MM.1S (cell line): ENCODE data around the gene SURF2.

ENCODE experiments used
- DNase-seq: peaks from one replicate; pipeline ENCODE4 v3.0.0-alpha.2; 2015
- H2AFZ ChIP-seq: fragments of 300-600 bp; sonication (generic); 2 replicates; pipeline ENCODE4 v1.6.0; 2016; ENCODE audit warnings: antibody characterized with exemption, low read length
- H3F3A ChIP-seq: fragments of 300-600 bp; sonication (generic); 2 replicates; pipeline ENCODE4 v1.6.1; 2016; ENCODE audit warnings: mild to moderate bottlenecking, antibody characterized with exemption, low read length, moderate library complexity, mixed read lengths; ENCODE audit not compliant: insufficient read depth
- H3K27ac ChIP-seq: fragments of 300-600 bp; sonication (generic); 2 replicates; pipeline ENCODE4 v1.5.1; 2016; ENCODE audit warnings: mild to moderate bottlenecking, low read length
- H3K27me3 ChIP-seq: fragments of 300-600 bp; sonication (generic); replicated peaks from 2 replicates; pipeline ENCODE4 v1.6.0; 2016; ENCODE audit warnings: low read length; ENCODE audit not compliant: insufficient read depth
- H3K36me3 ChIP-seq: fragments of 300-600 bp; sonication (generic); replicated peaks from 2 replicates; pipeline ENCODE4 v1.6.1; 2016; ENCODE audit warnings: mild to moderate bottlenecking, low read length, mixed read lengths; ENCODE audit not compliant: insufficient read depth
- H3K4me1 ChIP-seq: fragments of 300-600 bp; sonication (generic); 2 replicates; pipeline ENCODE4 v1.6.1; 2016; ENCODE audit warnings: low read length, mixed read lengths
- H3K4me2 ChIP-seq: fragments of 300-600 bp; sonication (generic); 2 replicates; pipeline ENCODE4 v1.6.0; 2016; ENCODE audit warnings: low read depth, low read length
- H3K4me3 ChIP-seq: fragments of 300-600 bp; sonication (generic); 2 replicates; pipeline ENCODE4 v1.5.1; 2016; ENCODE audit warnings: low read length, mixed read lengths
- H3K79me2 ChIP-seq: fragments of 300-600 bp; sonication (generic); 2 replicates; pipeline ENCODE4 v1.6.1; 2016; ENCODE audit warnings: mixed run types, low read length, mixed read lengths
- H3K9ac ChIP-seq: fragments of 300-600 bp; sonication (generic); 2 replicates; pipeline ENCODE4 v1.6.1; 2016; ENCODE audit warnings: low read length, mixed read lengths
- H3K9me2 ChIP-seq: fragments of 300-600 bp; sonication (generic); replicated peaks from 2 replicates; pipeline ENCODE4 v1.6.1; 2016; ENCODE audit warnings: mild to moderate bottlenecking, low read length, mixed read lengths; ENCODE audit not compliant: insufficient read depth
- H3K9me3 ChIP-seq: fragments of 300-600 bp; sonication (generic); replicated peaks from 2 replicates; pipeline ENCODE4 v1.6.1; 2016; ENCODE audit warnings: mild to moderate bottlenecking, low read length, mixed read lengths; ENCODE audit not compliant: insufficient read depth
- H4K20me1 ChIP-seq: fragments of 300-600 bp; sonication (generic); 2 replicates; pipeline ENCODE4 v1.6.1; 2016; ENCODE audit warnings: mild to moderate bottlenecking, low read length, moderate library complexity, mixed read lengths; ENCODE audit not compliant: insufficient read depth
- EZH2 ChIP-seq: fragments of 300-600 bp; sonication (generic); optimal IDR thresholded peaks from 2 replicates; pipeline ENCODE3; 2017; ENCODE audit warnings: low read depth, mild to moderate bottlenecking, antibody characterized with exemption, low read length, mixed read lengths
- EZH2phosphoT487 ChIP-seq: fragments of 300-600 bp; sonication (generic); IDR thresholded peaks from 2 replicates; pipeline ENCODE4 v1.6.1; 2018; ENCODE audit warnings: antibody characterized with exemption, low read length
- TF ChIP-seq, protein P1 (sequence below): fragments of 300-600 bp; sonication (generic); IDR thresholded peaks from 2 replicates; pipeline ENCODE4 v1.5.1; 2016; ENCODE audit warnings: antibody characterized with exemption, low read length, mixed read lengths

The SURF2 gene

DNA sequence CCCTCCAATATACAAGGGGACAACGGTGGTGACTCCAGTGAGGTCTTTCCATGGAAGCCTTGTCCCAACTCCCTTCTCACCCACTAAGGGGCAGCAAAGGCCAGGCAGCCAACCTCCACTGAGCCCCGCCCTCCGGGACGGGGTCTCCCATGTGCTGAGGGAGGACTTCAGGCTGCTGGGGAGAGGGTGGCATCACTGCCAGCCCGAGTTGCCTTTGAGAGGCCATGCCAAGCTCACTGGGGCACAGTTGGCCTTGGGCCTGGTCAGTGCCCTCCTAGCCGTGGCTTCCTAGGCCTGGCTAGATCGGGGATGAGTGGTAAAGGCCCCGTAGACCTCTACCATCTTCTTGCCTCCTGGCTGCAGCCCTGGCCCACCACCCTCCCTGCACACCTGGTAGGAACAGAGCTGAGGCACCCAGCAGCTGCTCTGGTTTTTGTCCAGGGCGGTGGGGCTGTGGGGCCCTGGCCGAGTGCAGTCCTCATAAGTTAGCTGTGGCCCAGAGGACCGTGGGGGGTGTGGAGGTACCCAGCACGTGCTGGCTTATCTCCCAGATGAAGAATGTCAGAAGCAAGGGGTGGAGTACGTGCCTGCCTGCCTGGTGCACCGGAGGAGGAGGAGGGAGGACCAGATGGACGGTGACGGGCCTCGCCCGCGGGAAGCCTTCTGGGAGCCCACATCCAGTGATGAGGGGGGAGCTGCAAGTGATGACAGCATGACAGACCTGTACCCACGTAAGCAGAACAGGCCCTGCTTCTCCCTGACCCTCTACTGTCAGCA lies 3.2 kb downstream of the SURF2 start:
- no peaks in the 10 kb centered on the region for H3K9me3 ChIP-seq
- peaks cover 8% of the 10 kb centered on the region; the same call in 1 of the 2 replicates for H3K4me1 ChIP-seq

DNA sequence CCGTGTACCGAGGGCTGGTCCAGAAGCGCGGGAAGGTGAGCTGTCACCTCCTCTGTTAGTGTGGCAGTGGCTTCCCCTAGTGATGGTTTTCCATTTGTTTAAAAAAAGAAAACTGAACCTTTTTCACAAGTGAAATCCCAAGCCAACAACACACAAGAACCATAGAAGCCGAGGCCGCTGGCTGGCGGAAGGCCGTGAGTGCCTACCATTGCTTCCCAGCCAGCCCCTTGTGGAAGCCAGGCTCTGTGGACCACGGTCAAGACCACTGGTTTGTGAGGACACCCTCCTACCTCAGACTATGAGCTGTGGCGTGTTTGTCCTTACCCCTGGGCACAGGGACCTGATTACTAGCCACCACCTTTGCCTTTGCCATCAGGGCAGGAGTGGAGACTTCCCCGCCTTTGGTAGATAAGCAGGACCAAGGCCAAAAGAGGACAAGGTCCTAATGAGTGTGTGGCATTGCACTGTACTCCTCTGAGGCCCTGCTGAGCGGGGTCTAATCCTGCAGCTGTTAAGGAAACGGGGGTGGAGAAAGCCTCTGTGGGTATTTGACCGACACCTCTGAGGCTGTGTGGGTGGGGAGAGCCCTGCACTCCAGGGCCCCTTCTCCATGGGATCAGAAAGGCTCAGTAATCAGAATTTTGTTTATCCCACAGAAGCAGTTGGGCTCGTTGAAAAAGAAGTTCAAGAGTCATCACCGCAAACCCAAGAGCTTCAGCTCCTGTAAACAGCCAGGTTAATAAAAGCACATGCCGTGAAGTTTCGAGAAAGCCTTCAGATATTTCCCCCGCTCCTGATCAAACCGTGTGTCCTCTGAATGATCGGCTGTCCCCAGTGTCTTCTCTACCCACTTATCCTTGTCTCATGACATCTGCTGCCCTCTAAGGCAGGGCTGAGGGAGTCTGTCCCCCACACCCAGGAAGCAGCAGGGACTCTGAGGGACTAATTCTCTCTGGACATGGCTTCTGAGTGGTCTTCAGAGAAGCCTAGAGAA lies 4.3 kb downstream of the SURF2 start:
- H3F3A ChIP-seq = peaks cover 3% of the 10 kb centered on the region; the same call in 1 of the 2 replicates
- H4K20me1 ChIP-seq = 0 out of 2 replicates have a peak, but pooled peaks cover 8% of the 10 kb centered on the region
- H3K9me2 ChIP-seq = no peaks in the 10 kb centered on the region
- no peak overlapping the region for H3K4me3 ChIP-seq
- no peak overlapping the region for H3K4me2 ChIP-seq
- DNase-seq = no peak
- no peaks in the 10 kb centered on the region for H3K9me3 ChIP-seq
- no peaks in the 10 kb centered on the region for H3K27me3 ChIP-seq
- H2AFZ ChIP-seq = no peak overlapping the region
- TF ChIP-seq, protein P1, sequence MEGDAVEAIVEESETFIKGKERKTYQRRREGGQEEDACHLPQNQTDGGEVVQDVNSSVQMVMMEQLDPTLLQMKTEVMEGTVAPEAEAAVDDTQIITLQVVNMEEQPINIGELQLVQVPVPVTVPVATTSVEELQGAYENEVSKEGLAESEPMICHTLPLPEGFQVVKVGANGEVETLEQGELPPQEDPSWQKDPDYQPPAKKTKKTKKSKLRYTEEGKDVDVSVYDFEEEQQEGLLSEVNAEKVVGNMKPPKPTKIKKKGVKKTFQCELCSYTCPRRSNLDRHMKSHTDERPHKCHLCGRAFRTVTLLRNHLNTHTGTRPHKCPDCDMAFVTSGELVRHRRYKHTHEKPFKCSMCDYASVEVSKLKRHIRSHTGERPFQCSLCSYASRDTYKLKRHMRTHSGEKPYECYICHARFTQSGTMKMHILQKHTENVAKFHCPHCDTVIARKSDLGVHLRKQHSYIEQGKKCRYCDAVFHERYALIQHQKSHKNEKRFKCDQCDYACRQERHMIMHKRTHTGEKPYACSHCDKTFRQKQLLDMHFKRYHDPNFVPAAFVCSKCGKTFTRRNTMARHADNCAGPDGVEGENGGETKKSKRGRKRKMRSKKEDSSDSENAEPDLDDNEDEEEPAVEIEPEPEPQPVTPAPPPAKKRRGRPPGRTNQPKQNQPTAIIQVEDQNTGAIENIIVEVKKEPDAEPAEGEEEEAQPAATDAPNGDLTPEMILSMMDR = no peak
- no peak for TF ChIP-seq EZH2phosphoT487
- TF ChIP-seq EZH2 = no peak
- H3K79me2 ChIP-seq = peaks cover 52% of the 10 kb centered on the region
- peaks cover 11% of the 10 kb centered on the region; the same call in 1 of the 2 replicates for H3K36me3 ChIP-seq
- peaks cover 8% of the 10 kb centered on the region; the same call in 1 of the 2 replicates for H3K4me1 ChIP-seq
- no peak overlapping the region for H3K27ac ChIP-seq
- H3K9ac ChIP-seq = no peak overlapping the region

More for the DNA sequence above, 3.2 kb downstream of the SURF2 start:
- Histone ChIP-seq H3K27ac (no peak overlapping the region), H3K79me2 (peaks cover 54% of the 10 kb centered on the region), H3F3A (peaks cover 7% of the 10 kb centered on the region; the same call in 1 of the 2 replicates), H3K9ac (no peak overlapping the region), H3K9me2 (no peaks in the 10 kb centered on the region), H3K27me3 (no peaks in the 10 kb centered on the region), H2AFZ (no peak overlapping the region), H3K4me3 (no peak overlapping the region), H3K4me2 (no peak overlapping the region), H4K20me1 (0 out of 2 replicates have a peak, but pooled peaks cover 8% of the 10 kb centered on the region), H3K36me3 (0 out of 2 replicates have a peak, but pooled peaks cover 5% of the 10 kb centered on the region)
- DNase-seq = no peak
- TF ChIP-seq EZH2phosphoT487 (no peak), EZH2 (no peak)
- TF ChIP-seq, protein P1 = no peak

DNA sequence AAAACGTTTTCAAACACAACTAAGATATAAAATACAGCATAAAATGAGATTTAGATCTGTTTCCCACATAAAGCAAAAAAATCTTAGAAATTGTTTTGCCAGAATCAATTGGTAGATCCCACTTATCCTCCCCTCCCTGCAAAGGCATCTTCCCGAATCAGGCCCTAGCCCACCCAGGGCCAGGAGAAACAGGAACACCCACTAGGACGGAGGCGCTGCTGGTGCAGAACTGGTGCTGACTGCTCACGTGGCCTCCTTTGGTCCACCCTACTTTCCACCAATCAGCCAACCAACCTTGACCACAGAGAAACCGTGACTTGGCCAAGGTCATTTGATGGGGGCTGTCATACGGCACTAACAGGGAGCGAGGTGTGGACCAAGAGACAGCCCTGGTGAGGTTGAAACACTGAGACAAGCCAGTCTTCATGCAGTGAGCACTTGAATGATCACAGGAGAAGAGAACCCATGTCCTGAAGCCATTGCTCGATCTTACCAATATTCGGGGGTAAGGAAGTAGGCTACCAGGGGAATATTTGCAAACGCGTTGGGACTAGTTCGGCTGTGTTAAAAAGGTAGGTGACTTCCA lies 5.2 kb downstream of the SURF2 start:
- Histone ChIP-seq H3K4me2 (no peak overlapping the region), H3K4me1 (peaks cover 8% of the 10 kb centered on the region; the same call in 1 of the 2 replicates), H3K27ac (no peak overlapping the region), H3K9me2 (no peaks in the 10 kb centered on the region), H3K9ac (no peak overlapping the region), H3K36me3 (peaks cover 13% of the 10 kb centered on the region; the same call in 1 of the 2 replicates), H3K27me3 (no peaks in the 10 kb centered on the region), H4K20me1 (0 out of 2 replicates have a peak, but pooled peaks cover 8% of the 10 kb centered on the region), H3F3A (no peaks in the 10 kb centered on the region), H3K4me3 (no peak overlapping the region), H2AFZ (no peak overlapping the region), H3K9me3 (no peaks in the 10 kb centered on the region), H3K79me2 (peaks cover 55% of the 10 kb centered on the region)
- DNase-seq = no peak
- TF ChIP-seq EZH2phosphoT487 (no peak), EZH2 (no peak)
- TF ChIP-seq, protein P1 = no peak
